Right lobe of liver (tissue), 6 donors: Measurements from ENCODE around the gene GJD2. TPM values are rescaled to one million over a fixed set of nuclear protein-coding genes. Genes with fewer than 3 reads are reported as not detected.

Experiments
- ATAC-seq, 4 donors: fragments of 200-7000 bp; cut with Tn5 transposase; one replicate each; pipeline ENCODE4 v1.9.1; 2020; ENCODE audit warnings: mild to moderate bottlenecking in 4 of 4, moderate library complexity in 4 of 4
- DNase-seq, 3 donors: peaks; one replicate each; pipeline ENCODE4 v3.0.0-alpha.2; 2020
- H3K27ac ChIP-seq, 3 donors: fragments of 200-600 bp; one replicate each; pipeline ENCODE4 v1.8.0; 2022
- H3K27me3 ChIP-seq, 2 donors: fragments of 200-600 bp; one replicate each; pipeline ENCODE4 v1.8.0; 2022
- H3K36me3 ChIP-seq, 4 donors: fragments of 200-600 bp; sonication (generic) in 1 of 4; one replicate each; pipeline versions ENCODE4 v1.5.1 to v1.8.0; 2017 to 2022; ENCODE audit warnings: control low read depth in 1 of 4
- H3K4me1 ChIP-seq, 4 donors: fragments of 200-600 bp; sonication (generic) in 1 of 4; one replicate each; pipeline versions ENCODE4 v1.5.1 to v1.8.0; 2017 to 2022; ENCODE audit warnings: control low read depth in 1 of 4
- H3K4me3 ChIP-seq, 3 donors: fragments of 200-600 bp; one replicate each; pipeline ENCODE4 v1.8.0; 2022
- H3K9me3 ChIP-seq, 4 donors: fragments of 200-600 bp; sonication (generic) in 1 of 4; one replicate each; pipeline versions ENCODE4 v1.5.1 to v1.8.0; 2017 to 2022; ENCODE audit warnings: control low read depth in 1 of 4
- POLR2A ChIP-seq: fragments of 450-650 bp; IDR thresholded peaks from one replicate; pipeline ENCODE4 v1.6.1; 2017; ENCODE audit warnings: antibody characterized with exemption, mild to moderate bottlenecking
- WGBS: methylation state at CpG from one replicate; pipeline ENCODE4 v1.1.6; 2018; ENCODE audit warnings: low coverage, low lambda C conversion rate; ENCODE audit not compliant: insufficient coverage; ENCODE audit errors: missing lambda C conversion rate; 5-methylcytosine and 5-hydroxymethylcytosine counted together
- intact Hi-C, 2 donors: fragments of 100-400 bp; cut with DNase I; formaldehyde crosslinking; loops; one replicate each; pipeline versions ENCODE4 v1.11.2 to v1.14.1; 2022
- total RNA-seq, 6 experiments: library from RNA; depleted of rRNA in 2 of 6; stranded (reverse); fragments of >200 nt in 2 of 6; fragmentation: NEBNext Ultra II Directional in 3 of 6; extraction: Animal tissue kit (Norgen Biotek cat#: 25700) in 3 of 6; gene quantifications; one replicate each; pipeline versions ENCODE4 v1.1.0 to v1.2.4, GENCODE V29; 2016 to 2023
- TF ChIP-seq, protein P1 (sequence below), 4 donors: fragments of 200-600 bp in 3 of 4; fragments of 450-650 bp in 1 of 4; IDR thresholded peaks; one replicate each; pipeline versions ENCODE4 v1.5.1 to v1.8.0; 2016 to 2022; ENCODE audit warnings: antibody characterized with exemption in 4 of 4, mild to moderate bottlenecking in 2 of 4
- donor health status: DM: no; HTN: yes; CAD: no.
- donor health status: DM: no; HTN: no; CAD: no.
- donor health status: DM: no; HTN: no; CAD: no.
- donor health status: DM: no; HTN: yes; CAD: no.
- donor health status: DM: no; HTN: yes; CAD: no.

The GJD2 gene
- total RNA-seq, 6 experiments from 2014 or later: not detected

DNA sequence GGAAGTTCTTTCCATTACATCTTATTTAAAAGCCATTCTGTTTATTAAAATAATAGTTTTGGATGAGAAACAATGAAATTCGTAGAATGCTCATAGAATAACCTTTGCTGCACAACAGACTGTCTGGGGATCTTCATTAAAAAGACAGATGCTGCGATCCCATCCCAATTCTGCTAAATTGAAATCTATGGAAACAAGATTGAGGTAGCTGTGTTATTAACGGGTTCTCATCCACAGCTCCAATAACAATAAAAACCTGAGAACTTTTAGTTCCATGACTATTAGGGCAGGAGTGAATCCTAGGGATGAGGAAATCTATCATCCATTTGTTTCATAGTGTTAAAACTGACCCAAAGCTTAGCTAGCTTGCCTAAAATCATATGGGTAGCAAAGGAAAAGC, 2.5 kb upstream of the GJD2 start:
- Histone ChIP-seq H3K36me3 (no peaks in the 10 kb centered on the region), H3K9me3 (no peaks in the 10 kb centered on the region), H3K4me1 (peaks cover 0 to 8% (median 0%) of the 10 kb centered on the region in 4 donors), H3K27me3 (peaks cover 5 to 15% of the 10 kb centered on the region in 2 donors), H3K27ac (no peak overlapping the region), H3K4me3 (no peak overlapping the region)
- no peak for DNase-seq
- WGBS: 56% methylated on average over 3 of the region's 3 CpGs
- TF ChIP-seq, protein P1, sequence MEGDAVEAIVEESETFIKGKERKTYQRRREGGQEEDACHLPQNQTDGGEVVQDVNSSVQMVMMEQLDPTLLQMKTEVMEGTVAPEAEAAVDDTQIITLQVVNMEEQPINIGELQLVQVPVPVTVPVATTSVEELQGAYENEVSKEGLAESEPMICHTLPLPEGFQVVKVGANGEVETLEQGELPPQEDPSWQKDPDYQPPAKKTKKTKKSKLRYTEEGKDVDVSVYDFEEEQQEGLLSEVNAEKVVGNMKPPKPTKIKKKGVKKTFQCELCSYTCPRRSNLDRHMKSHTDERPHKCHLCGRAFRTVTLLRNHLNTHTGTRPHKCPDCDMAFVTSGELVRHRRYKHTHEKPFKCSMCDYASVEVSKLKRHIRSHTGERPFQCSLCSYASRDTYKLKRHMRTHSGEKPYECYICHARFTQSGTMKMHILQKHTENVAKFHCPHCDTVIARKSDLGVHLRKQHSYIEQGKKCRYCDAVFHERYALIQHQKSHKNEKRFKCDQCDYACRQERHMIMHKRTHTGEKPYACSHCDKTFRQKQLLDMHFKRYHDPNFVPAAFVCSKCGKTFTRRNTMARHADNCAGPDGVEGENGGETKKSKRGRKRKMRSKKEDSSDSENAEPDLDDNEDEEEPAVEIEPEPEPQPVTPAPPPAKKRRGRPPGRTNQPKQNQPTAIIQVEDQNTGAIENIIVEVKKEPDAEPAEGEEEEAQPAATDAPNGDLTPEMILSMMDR (IDR thresholded peaks at IDR 0.05): no peak
- TF ChIP-seq POLR2A: no peak
- intact Hi-C loops: no loop called here
- no peak for ATAC-seq

DNA sequence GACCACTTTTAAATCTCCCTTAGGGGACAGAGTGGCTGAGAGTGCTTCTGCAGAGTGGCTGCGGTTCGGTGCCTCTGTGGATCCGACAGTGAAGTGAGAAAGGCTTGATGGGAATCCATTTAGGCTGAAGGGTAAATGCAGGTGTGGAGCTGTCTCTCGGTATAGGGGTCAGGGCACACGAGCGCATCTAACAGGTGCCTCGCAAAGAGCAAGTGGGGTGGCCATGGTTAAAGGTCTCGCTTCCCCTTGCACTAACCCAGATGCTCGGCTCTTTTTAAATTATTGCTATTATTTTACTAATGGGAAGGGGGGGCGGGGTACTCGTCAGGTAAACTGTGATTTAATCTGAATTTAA, 598 bp upstream of the GJD2 start:
- Histone ChIP-seq H3K4me3 (no peak overlapping the region), H3K36me3 (no peaks in the 10 kb centered on the region), H3K27me3 (peaks cover 5 to 15% of the 10 kb centered on the region in 2 donors), H3K4me1 (peaks cover 0 to 8% (median 0%) of the 10 kb centered on the region in 4 donors), H3K27ac (no peak overlapping the region), H3K9me3 (no peaks in the 10 kb centered on the region)
- WGBS: 2% methylated on average over 11 of the region's 11 CpGs
- DNase-seq (no peak), ATAC-seq (no peak)
- TF ChIP-seq, protein P1 (IDR thresholded peaks at IDR 0.05): no peak
- no peak for TF ChIP-seq POLR2A
- intact Hi-C loops: no loop called here

DNA sequence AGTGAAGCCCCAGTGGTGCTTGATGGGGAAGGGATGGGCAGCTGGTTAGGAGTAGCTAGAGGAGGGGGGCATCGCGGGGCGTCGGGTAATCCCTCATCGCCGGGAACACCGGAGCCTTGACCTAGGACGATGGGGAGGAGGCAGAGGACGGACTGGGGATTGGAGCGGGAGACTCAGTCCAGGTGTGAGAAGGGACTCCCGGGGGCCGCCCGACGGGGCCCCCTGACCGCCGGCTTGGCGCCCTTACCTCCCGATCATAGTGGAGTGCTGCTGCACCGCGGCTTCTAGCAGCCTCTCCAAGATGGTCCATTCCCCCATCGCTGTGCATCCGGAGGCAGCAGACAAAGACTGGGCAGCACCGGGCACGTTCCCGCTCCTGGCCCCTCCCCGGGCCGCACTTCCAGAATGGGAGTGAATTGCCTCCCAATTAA, 612 bp downstream of the GJD2 start:
- peaks cover 0 to 8% (median 0%) of the 10 kb centered on the region in 4 donors for H3K4me1 ChIP-seq
- no peaks in the 10 kb centered on the region for H3K9me3 ChIP-seq
- no peaks in the 10 kb centered on the region for H3K36me3 ChIP-seq
- H3K4me3 ChIP-seq: no peak overlapping the region
- no peak overlapping the region for H3K27ac ChIP-seq
- peak in 1 of 4 donors; percentile 17 for ATAC-seq
- no peak for DNase-seq
- intact Hi-C loops: no loop called here
- peaks cover 5 to 15% of the 10 kb centered on the region in 2 donors for H3K27me3 ChIP-seq
- 9% methylated on average over 8 of the region's 27 CpGs for WGBS
- TF ChIP-seq, protein P1 (IDR thresholded peaks at IDR 0.05): no peak
- no peak for TF ChIP-seq POLR2A

DNA sequence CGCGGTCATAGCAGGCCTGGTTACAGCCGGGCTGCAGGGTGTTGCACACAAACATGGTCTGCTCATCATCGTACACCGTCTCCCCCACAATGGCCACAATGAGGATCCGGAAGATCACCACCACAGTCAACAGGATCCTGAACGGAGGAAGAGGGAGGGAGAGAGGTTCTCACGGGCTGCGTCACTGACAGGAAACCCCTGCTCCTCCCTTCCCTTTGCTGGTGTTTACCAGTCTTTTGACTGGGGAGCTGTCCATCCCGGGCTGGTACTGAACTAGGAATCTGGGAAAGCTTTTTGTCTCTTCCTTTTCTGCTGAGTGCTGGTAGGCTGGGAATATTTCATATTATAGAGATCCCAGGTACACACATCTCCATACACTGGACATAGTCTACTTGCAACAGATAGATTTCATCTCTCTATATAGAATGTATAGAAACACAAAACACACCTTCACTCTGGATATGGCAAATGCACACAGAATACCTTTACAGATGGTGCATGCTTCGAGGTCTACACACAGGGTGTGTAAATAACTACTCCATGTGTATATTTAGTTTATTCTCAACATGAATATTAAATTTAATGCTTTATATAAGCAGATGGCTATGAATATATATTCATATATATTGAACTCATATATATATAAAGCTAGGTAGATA, 1.4 kb downstream of the GJD2 start:
- TF ChIP-seq, protein P1 (IDR thresholded peaks at IDR 0.05): no peak
- TF ChIP-seq POLR2A: no peak
- Histone ChIP-seq H3K27ac (no peak overlapping the region), H3K27me3 (peaks cover 5 to 15% of the 10 kb centered on the region in 2 donors), H3K4me1 (peaks cover 0 to 8% (median 0%) of the 10 kb centered on the region in 4 donors), H3K36me3 (no peaks in the 10 kb centered on the region), H3K4me3 (no peak overlapping the region), H3K9me3 (no peaks in the 10 kb centered on the region)
- DNase-seq: no peak
- WGBS: 15% methylated on average over 5 of the region's 11 CpGs
- intact Hi-C loops: no loop called here
- ATAC-seq: peak; percentile 36 to 73 (median 57)
